Measurements from ENCODE around the gene NPVF. TPM values are rescaled to one million over a fixed set of nuclear protein-coding genes. Genes with fewer than 3 reads are reported as not detected.

NPVF gene
- total RNA-seq, 1 donor from 2014 or later, result 1.2 TPM

Other genes starting within 250 kb of the NPVF start
- 24.6 TPM for gene OSBPL3, start 248.3 kb downstream of the NPVF start, total RNA-seq (ENCODE audit: insufficient read depth, low replicate concordance)
- 23.1 TPM for gene CYCS, start 103.2 kb downstream of the NPVF start, total RNA-seq (ENCODE audit: insufficient read depth, low replicate concordance)

All from umbilical cord (tissue), 1 donor.